ENCODE measurements around the gene CSPG4.
A peak's percentile ranks its signal among the peaks of the same experiment; 100 is the strongest.
"Not testable (repeated sequence)": the region's sequence is repeated elsewhere in the genome, so short reads cannot be mapped to it uniquely, and the experiment has no call there.

The CSPG4 gene

GRCh38 chr15:75723847-75724660 lies 11.4 kb upstream of the CSPG4 start:
- DNase-seq: peak; percentile 21

GRCh38 chr15:75723171-75723846 lies 10.7 kb upstream of the CSPG4 start:
- DNase-seq: no peak

- no peak for DNase-seq
These were observed 9.5 kb upstream of the CSPG4 start for GRCh38 chr15:75721923-75722870.

- no peak for DNase-seq
These were observed 8.9 kb upstream of the CSPG4 start for GRCh38 chr15:75721480-75721922.

DNA sequence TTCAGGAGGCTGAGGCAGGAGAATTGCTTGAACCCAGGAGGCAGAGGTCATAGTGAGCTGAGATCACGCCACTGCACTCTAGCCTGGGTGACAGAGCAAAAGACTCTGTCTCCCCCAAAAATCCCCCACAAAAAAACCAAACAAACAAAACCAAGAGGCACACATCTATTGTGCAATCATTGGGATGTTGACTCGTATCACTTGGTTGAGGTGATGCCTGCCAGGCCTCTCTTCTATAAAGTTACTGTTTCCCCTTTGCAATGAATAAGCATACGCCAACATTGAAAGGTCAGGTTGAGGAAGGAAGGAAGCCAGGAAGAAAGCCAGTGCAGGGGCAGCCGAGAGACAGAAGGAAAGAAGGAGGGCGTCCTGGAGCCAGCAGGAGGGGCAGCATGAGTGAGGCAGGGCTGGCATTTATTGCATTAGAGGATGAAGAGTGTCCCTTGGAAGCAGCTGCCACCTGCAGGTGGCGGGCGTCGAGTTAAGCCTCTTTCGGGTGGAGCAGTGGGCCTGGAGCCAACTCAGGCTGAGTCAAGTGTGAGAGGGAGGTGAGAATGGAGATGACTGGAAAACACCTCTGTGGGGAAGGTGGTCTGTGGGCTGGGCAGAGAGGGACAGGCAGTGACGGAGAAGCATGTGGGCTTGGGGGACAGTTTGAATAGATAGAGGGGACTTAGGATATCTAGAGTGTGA lies 8.3 kb upstream of the CSPG4 start:
- no peak for DNase-seq

DNA sequence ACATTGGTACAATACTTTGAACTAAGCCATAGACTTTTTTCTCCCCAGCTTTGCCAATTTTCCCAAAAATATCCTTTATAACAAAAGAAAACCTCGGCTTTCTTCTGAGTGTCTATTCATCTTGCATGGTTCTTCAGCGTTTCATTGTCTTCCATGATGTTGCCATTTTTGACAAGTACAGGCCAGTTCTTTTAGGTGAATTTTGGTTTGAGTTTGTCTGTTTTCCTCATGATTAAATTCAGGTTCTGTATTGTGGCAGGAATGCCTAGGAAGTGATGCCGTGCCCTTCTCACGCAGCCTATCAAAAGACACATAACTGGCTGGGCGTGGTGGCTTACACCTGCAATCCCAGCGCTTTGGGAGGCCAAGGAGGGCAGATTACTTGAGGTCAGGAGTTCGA lies 7.6 kb upstream of the CSPG4 start:
- no peak for DNase-seq

DNA sequence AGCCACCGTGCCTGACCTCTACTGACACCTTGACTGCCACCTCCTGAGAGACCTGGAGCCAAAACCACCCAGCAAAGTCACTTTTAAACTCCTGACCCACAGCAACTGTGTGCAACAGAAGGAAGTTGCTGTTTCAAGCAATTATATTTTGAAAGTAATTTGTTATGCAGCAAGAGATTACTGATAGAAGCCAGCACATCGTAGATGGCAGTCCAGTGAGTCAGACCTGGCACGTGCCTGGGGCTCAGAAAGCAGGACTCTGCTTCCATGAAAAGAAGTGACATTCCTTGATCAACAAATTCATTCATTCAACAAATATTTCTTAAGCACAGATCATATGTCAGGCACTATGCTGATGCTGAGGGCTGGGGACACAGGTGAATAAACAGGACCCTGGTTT lies 5.7 kb upstream of the CSPG4 start:
- DNase-seq: no peak

DNA sequence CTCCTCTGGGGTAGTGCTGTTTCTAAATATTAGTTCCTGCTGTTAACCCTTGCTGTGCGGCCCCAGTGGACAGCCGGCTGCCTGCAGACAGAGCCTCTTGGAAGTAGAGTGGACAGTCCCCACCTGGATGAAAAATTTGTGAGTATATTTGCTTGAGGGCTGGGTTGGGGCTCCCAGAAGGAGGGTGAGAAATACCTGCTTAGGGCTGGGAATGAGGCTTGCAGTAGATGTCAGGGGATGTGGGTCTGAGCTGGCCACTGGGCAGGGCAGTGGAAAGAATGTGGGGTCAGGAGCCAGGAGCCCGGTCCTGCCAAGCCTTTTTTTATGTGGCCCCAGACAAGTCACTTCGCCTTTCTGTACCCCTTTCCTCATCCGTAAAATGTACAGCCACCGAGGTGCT lies 4.4 kb upstream of the CSPG4 start:
- DNase-seq: not testable (repeated sequence)

DNA sequence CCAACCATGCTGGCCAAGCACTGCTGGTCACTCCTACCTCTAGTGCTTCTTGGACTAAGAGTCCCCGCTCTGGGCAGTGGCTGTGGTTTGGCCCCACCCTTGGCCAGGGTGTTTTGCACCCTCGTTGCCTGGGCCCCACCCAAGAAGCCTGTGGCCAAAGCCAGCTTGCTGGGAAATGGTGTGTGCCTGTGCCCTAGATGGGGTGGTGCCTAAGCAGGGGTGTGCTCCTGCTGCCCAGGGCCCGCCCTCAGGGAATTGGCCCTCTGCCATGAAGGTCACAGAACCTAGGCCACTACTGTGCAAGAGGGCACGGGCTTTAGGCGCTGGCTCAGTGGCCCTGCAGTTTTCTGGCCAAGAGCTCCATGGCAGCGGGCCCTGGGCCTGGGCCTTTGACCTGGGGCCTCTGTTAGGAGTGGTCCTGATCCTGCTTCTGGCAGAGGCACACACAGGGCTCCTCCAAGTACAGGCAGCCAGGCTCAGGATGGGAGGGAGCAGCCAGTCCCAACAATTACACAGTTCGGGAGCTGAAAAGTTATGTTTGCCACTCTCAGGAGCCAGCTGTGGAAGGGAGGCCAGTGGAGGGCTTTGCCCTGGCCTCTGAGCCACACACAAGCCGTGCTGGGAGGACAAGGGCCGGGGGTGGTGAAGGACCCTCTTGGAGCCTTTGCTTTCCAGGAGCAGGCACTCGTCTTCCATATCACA lies 3.8 kb upstream of the CSPG4 start:
- not testable (repeated sequence) for DNase-seq

DNA sequence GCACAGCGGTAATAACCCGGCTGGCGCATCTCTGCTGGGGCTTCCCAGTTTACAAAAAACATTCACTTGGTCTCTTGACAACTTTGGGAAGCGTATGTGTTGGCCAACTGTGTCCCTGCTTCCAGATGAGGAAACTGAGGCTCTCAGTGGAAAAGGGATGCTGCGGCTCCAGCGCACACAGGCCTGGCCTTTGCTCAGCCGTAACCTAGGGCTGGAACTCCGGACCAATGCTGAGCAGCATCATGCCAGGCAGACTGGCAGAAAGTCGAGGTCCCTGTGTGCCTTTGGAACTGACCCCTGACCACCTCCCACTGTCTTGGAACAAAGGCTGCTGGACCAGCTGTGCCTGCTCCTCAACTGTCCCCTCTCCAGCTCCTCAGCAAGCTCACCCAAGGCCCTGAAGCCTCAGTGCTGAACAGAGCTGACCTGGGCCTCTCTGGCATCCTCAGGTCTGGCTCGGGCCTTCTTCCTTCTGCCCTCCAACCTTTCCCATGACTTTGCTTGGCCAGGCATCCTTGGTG lies 2.7 kb upstream of the CSPG4 start:
- DNase-seq: not testable (repeated sequence)

GRCh38 chr15:75714195-75714594 lies 1.5 kb upstream of the CSPG4 start:
- no peak for DNase-seq

GRCh38 chr15:75713338-75713895 lies 769 bp upstream of the CSPG4 start:
- no peak for DNase-seq

GRCh38 chr15:75711495-75711894 lies 1.2 kb downstream of the CSPG4 start:
- not testable (repeated sequence) for DNase-seq

GRCh38 chr15:75710874-75711273 lies 1.8 kb downstream of the CSPG4 start:
- DNase-seq: not testable (repeated sequence)

DNA sequence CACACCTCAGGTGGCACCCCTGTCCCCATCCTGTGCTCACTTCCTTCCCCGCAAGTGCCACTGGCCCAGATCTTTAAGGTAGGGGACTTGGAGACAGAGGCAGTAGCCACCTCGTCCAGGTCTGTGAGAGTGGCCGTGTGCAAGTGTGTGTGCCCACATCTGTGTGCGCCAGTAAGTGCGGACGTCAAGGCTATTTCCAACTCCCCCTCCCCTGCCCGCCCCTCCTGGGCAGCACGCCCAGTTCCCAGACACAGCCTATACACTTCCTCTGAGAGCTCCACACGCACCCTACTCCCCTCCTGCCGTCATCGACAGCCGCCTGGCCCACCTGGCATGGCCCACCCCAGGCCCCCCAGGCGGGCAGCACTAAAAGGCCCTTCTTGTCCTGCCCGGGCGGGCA lies 3.2 kb downstream of the CSPG4 start:
- not testable (repeated sequence) for DNase-seq

DNA sequence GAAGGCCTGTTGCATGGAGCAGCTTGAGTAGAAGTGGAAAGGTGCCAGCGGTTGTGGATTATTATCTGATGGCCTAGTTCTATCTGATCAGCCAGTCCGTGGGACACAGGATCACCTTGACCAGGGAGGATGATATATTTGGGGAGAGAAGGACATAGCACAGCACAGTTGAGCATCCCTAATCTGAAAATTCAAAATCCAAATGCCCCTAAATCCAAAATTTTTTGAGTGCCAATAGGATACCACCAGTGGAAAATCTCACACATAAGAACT lies 6.0 kb downstream of the CSPG4 start:
- DNase-seq: no peak

DNA sequence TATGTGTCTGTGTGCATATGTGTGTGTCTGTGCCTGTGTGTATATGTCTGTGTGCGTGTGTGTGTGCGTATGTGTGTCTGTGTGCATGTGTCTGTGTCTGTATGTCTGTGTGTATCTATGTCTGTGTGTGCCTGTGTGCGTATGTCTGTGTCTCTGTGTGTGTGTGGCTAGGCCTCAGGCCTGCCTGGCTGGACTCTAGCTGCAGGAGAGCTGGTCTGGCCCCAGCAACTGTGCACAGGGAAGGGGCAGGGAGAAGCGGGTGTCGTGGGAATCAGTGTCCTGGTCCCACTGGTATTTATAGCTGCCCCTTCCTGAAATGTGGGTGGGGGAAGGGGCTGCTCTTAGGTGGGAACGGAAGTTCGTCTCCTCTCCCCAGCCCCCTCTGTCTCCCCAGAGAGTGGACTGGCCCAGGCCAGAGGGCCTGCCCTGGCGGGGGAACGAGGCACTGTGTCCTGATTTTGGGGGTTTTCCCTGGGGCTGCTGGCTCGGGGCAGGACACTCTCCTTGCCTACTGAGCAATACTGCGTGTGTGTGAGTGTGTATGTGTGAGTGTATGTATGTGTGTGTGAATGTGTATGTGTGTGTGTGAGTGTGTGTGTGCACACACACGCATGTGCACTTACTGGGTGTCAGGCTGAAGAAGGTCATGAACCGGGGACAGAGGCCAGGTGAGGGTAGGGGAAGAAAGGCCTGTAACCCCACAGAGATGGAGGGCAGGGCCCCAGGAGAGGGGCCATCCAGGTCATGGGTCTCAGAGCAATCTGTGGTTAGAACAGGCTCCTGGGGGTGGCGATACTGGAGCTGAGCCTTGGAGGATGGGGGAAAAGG lies 6.6 kb downstream of the CSPG4 start:
- DNase-seq: no peak

DNA sequence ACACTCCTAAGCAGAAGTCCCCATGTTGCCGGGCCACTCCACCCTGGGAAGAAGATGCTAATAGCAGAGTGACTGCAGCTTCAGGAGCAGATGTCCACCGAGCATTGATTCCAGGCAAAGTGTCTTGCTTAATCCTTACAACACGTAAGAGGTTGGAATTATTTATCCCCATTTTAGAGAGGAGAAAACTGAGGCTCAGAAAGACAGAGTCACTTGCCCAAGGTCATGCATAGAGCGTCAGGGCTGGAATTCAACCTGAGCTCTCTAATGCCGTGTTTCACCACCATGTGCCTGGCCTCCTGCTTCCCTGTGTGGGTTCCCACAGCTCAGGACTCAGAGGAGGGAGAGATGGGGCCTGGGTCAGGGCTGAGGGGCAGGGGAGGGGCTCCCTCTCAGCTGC lies 7.3 kb downstream of the CSPG4 start:
- DNase-seq: not testable (repeated sequence)

- DNase-seq: no peak
These were observed 8.0 kb downstream of the CSPG4 start for GRCh38 chr15:75704618-75705017.

DNA sequence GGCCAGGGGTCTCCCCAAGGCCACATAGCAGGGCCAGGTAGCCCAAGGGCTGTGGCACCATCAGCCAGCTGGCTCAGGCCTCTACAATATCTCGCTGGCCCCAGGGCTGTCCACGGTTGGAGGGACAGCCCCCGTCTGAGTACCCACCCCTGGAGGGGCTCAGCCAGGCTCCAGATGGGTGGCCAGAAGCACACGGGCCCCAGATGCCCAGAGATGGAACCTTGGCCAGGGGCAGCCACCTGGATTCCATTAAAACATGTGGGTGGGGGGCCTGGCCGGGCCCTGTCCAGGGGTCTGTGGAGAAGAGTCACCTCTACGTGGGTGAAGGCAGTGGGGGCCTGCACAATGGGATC lies 8.4 kb downstream of the CSPG4 start:
- DNase-seq: no peak
